NCI-H2171 treated with DMSO at 0.1 percent for 48 hours (cell line): ENCODE results near the gene IFNL3.

Experiments used
- DNase-seq: peaks from one replicate; lab custom pipeline; 2025; lab: John Stamatoyannopoulos, UW

The IFNL3 gene

GRCh38 chr19:39193803-39194202, 51.0 kb downstream of the IFNL3 start:
- DNase-seq: no peak
